GM19025 (cell line): ENCODE measurements around the gene PCDHGC4.
A peak's percentile ranks its signal among the peaks of the same experiment; 100 is the strongest.

Experiments used
- ATAC-seq: cut with Tn5 transposase; IDR thresholded peaks from one replicate; pipeline ENCODE4 v1.9.1; 2021; ENCODE audit warnings: mild to moderate bottlenecking, low read depth, moderate library complexity; ENCODE audit not compliant: unreplicated experiment

PCDHGC4 gene

GRCh38 chr5:141484641-141485311 is at the start of gene PCDHGC4:
Gene PCDHGC4, plus strand, starts transcription at chr5:141485030. Its CDS starts 144 bp downstream, at chr5:141485174.
- no peak for ATAC-seq

DNA sequence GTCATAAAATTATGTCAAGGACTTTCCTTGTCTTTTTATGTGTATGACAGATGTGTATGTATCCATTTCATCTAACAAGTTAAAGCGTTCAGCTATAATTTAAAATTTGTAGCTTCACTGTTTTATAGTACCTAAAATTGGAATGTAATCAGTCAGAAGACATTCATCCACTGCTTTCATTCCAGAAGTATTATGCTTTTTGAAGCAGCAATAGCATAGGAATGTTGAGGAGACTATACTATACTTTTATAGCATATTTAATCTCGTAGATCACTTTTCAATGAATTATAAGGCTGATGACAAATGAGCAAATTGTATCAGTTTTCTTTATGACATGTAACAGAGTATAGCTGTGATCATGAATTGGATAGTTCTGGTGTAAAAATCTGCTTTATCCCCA is 47.6 kb upstream of the PCDHGC4 start:
- no peak for ATAC-seq

GRCh38 chr5:141439411-141440141 is 45.3 kb upstream of the PCDHGC4 start:
- no peak for ATAC-seq

GRCh38 chr5:141440341-141440740 is 44.5 kb upstream of the PCDHGC4 start:
- no peak for ATAC-seq

- no peak for ATAC-seq
Measured at GRCh38 chr5:141441571-141442170, 43.2 kb upstream of the PCDHGC4 start.

- no peak for ATAC-seq
Measured at GRCh38 chr5:141465351-141465750, 19.5 kb upstream of the PCDHGC4 start.

- peak; percentile 97 for ATAC-seq
Measured at GRCh38 chr5:141475625-141476131, 9.2 kb upstream of the PCDHGC4 start, which contains the start of gene PCDHGC3. Gene PCDHGC3, plus strand, starts transcription at chr5:141475966. Its CDS starts 151 bp downstream, at chr5:141476117.

GRCh38 chr5:141476132-141476911 is 8.5 kb upstream of the PCDHGC4 start:
- ATAC-seq: peak; percentile 19

GRCh38 chr5:141477044-141477575 is 7.7 kb upstream of the PCDHGC4 start:
- no peak for ATAC-seq

GRCh38 chr5:141477815-141478214 is 7.0 kb upstream of the PCDHGC4 start:
- ATAC-seq: no peak

DNA sequence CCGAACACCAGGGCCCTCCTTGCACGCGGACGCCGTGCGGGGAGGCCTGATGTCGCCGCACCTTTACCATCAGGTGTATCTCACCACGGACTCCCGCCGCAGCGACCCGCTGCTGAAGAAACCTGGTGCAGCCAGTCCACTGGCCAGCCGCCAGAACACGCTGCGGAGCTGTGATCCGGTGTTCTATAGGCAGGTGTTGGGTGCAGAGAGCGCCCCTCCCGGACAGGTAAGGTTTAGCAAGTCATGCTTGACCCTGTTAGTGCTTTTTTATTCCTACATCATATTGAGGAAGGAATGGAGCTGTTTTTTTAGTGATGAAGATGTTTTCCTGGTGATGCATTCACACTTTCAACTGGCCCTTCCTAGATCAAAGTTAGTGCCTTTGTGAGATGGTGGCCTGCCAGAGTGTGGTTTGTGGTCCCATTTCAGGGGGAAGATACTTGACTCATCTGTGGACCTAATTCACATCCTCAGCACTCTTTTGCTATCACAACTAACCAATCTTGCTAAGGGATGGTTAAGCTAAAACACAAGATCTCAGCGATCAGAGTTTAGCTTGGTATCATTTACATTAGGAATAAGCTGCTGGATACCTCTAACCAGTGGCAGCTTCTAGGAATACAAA is 6.4 kb upstream of the PCDHGC4 start:
- no peak for ATAC-seq

GRCh38 chr5:141479776-141480175 is 5.1 kb upstream of the PCDHGC4 start:
- ATAC-seq: no peak

GRCh38 chr5:141483902-141484301 is 928 bp upstream of the PCDHGC4 start:
- no peak for ATAC-seq

DNA sequence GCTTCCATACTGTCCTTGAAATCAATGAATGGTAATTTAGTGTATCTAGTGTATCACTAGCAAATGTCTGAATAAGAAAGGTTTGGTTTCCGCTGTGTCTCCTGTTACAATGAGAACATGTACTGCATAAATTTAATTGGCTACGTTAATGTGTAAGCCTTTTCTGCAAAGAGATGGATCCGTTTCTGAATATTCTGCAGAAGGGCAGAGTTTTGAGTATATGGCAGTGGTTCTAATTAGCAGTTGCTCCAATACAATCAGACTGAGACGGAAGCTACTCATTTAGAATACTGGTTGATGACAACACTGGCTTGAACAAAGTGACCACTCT is 555 bp upstream of the PCDHGC4 start:
- ATAC-seq: no peak

- ATAC-seq: no peak
Measured at GRCh38 chr5:141485321-141486055, 658 bp downstream of the PCDHGC4 start.

DNA sequence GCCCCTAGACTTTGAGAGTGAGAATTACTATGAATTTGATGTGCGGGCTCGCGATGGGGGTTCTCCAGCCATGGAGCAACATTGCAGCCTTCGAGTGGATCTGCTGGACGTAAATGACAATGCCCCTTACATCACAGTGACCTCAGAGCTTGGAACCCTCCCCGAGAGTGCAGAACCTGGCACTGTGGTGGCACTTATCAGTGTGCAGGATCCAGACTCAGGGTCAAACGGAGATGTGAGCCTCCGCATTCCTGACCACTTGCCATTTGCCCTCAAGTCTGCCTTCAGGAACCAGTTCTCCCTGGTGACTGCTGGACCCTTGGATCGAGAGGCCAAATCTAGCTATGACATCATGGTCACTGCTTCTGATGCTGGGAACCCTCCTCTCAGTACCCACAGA is 1.3 kb downstream of the PCDHGC4 start:
- ATAC-seq: no peak

GRCh38 chr5:141487131-141487530 is 2.3 kb downstream of the PCDHGC4 start:
- ATAC-seq: no peak

DNA sequence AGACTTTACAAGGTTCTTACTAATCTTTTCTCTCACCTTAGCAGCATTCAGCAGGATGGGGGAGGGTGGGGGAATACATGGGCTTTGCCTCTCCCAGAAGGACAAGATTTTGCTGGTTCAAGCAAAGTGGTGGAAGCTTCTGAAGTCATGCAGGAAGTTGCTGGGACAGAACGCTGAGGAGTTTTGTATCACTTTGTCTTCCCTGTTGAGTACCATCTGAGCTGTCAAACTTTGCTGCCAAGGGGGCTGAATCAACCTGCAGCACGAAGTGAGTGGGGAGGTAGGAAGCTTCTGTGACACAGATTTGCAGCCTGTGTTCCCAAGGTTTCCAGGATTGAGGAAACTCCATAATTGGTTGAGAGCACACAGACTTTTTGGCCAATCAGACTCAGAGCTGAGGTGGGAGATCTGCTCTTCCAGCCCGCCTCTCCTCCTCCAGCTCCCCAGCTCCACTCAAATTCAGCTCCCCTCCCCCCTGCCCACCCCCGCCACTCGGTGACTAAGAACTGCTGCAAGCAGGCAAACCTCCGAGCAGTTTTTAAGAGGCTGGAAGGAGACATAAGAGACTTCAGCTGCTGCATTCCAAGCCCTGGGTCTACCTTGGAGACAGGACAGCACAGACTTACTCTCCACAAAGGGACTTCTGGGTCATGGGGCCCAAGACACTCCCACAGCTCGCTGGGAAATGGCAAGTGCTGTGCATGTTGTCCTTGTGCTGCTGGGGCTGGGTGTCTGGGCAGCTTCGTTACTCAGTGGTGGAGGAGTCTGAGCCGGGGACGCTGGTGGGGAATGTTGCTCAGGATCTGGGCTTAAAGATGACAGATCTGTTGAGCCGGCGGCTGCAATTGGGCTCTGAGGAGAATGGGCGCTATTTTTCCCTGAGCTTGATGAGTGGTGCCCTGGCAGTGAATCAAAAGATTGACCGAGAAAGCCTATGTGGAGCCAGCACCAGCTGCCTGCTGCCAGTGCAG is 4.0 kb downstream of the PCDHGC4 start, which contains the start of gene PCDHGC5:
TSS of gene PCDHGC5 (plus strand) at position 491 of the 971 bp plus-strand sequence. CDS start at position 651, 160 bp downstream.
- no peak for ATAC-seq
